Left cardiac atrium (tissue), 4 donors: Measurements from ENCODE around the gene RBMY1E. TPM values are rescaled to one million over a fixed set of nuclear protein-coding genes. Genes with fewer than 3 reads are reported as not detected.
"Not testable (repeated sequence)": the region's sequence is repeated elsewhere in the genome, so short reads cannot be mapped to it uniquely, and the experiment has no call there.

Experiments used
- ATAC-seq, 2 donors: fragments of 200-7000 bp; cut with Tn5 transposase; one replicate each; pipeline ENCODE4 v1.9.1; 2020; ENCODE audit warnings: mild to moderate bottlenecking in 2 of 2, moderate library complexity in 2 of 2
- DNase-seq: peaks from one replicate; pipeline ENCODE4 v3.0.0-alpha.2; 2020
- intact Hi-C, 2 donors: fragments of 100-400 bp; cut with DNase I; formaldehyde crosslinking; loops; one replicate each; pipeline versions ENCODE4 v1.14.1 to v1.15.1; 2022 to 2023
- long read RNA-seq: library from polyadenylated mRNA; unstranded; transcript quantifications from one replicate; pipeline ENCODE4 v2.0.0, GENCODE V29; 2021
- total RNA-seq, 2 donors: library from RNA; stranded (reverse); fragmentation: NEBNext Ultra II Directional; extraction: Animal tissue kit (Norgen Biotek cat#: 25700); gene quantifications; one replicate each; pipeline ENCODE4 v1.2.1, GENCODE V29; 2021
- donor health status: DM: no; HTN: yes; CAD: no.
- donor health status: DM: no; HTN: yes; CAD: no; lungs with severe emphysema.
- donor health status: DM: yes; HTN: yes; CAD: no.
- donor health status: Dilated cardiomyopathy.

RBMY1E gene
- total RNA-seq: not detected
- long read RNA-seq: 0 reads

GRCh38 chrY:21917932-21918331 lies at the start of gene RBMY1E:
TSS of gene RBMY1E (minus strand) at chrY:21918032. CDS start at chrY:21916054, 1,978 bp downstream.
- DNase-seq, intact Hi-C loops, ATAC-seq: not testable (repeated sequence)

DNA sequence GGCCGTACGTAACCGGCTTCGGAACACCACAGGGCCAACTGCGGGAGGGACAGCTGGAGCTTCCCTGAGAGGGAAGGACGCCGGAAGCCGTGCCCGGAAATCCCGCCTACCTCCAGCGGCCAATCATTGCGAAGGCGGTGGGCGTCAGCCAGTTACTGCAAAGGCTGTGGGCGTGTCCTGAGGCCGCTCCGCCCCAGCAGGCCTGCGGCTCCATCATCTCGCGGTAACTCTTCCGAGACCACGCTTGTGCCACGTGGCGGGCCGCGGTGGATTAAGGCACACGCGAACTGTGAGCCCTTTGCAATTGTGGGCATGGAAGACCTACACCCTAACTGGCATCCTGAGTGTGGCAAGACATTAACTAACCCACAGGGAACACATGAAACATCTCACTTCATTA lies 23.4 kb downstream of the RBMY1E start, which contains the start of gene RBMY1D:
RBMY1D (minus strand) TSS at position 101 of the 400 bp plus-strand sequence. CDS start 2,013 bp downstream, outside the sequence.
- intact Hi-C loops, DNase-seq, ATAC-seq: not testable (repeated sequence)

- DNase-seq, ATAC-seq, intact Hi-C loops: not testable (repeated sequence)
These were observed 48.3 kb downstream of the RBMY1E start for GRCh38 chrY:21869407-21870076.

Other genes with a start within 250 kb of the RBMY1E start
- gene RBMY1D, start 23.5 kb downstream of the RBMY1E start, total RNA-seq: not detected